Activated T-helper 1 cell treated with anti-CD3 and anti-CD28 coated beads, Interleukin-12 subunit alpha, Interleukin-12 subunit beta, Interleukin-2, Interleukin-4 antibody, amounts not matched to agents 30 ng/mL and 10 ng/mL and 1 ng/mL, durations not matched to agents 14 hours and 24 hours and 36 hours (primary cell): ENCODE data around the gene VDR. TPM values are rescaled to one million over a fixed set of nuclear protein-coding genes. Genes with fewer than 3 reads are reported as not detected.
A peak's percentile ranks its signal among the peaks of the same experiment; 100 is the strongest.

Experiments
- DNase-seq: peaks from one replicate; pipeline ENCODE4 v3.0.0; 2021; ENCODE audit warnings: low spot score
- H3K27ac Mint-ChIP-seq: one replicate; pipeline ENCODE4 v1.8.0; 2021; ENCODE audit warnings: mild to moderate bottlenecking, mixed read lengths
- H3K27me3 Mint-ChIP-seq: one replicate; pipeline ENCODE4 v1.8.0; 2022; ENCODE audit warnings: mild to moderate bottlenecking, moderate library complexity, mixed read lengths; ENCODE audit not compliant: insufficient read depth
- H3K36me3 Mint-ChIP-seq: one replicate; pipeline ENCODE4 v1.8.0; 2021; ENCODE audit warnings: low read depth, mixed read lengths
- H3K4me1 Mint-ChIP-seq: one replicate; pipeline ENCODE4 v1.8.0; 2021; ENCODE audit warnings: low read depth, mixed read lengths
- H3K4me3 Mint-ChIP-seq: one replicate; pipeline ENCODE4 v1.8.0; 2021; ENCODE audit warnings: mild to moderate bottlenecking, moderate library complexity, mixed read lengths
- H3K9me3 Mint-ChIP-seq: one replicate; pipeline ENCODE4 v1.8.0; 2021; ENCODE audit warnings: mixed read lengths
- intact Hi-C: fragments of 100-400 bp; cut with micrococcal nuclease; formaldehyde crosslinking; loops from one replicate; pipeline ENCODE4 v1.15.1; 2024
- total RNA-seq: library from RNA; stranded (reverse); gene quantifications from 2 replicates; pipeline ENCODE4 v1.2.3, GENCODE V29; 2022

The VDR gene
- 305 and 318 TPM in 2 replicates for total RNA-seq

- peaks cover 51% of the 10 kb centered on the region for H3K4me1 Mint-ChIP-seq
- intact Hi-C loops, result loop anchor here (1.0 to 5.0 kb wide), 12 partner anchors 16 to 777 kb away; partner anchors contain the start of genes KANSL2, PFKM, RPAP3 and SENP1
- H3K36me3 Mint-ChIP-seq, result peaks cover 37% of the 10 kb centered on the region
- peak; percentile 62 for DNase-seq
- H3K27me3 Mint-ChIP-seq, result peaks cover 36% of the 10 kb centered on the region
- peak within 1 kb of the TSS; percentile 100 for H3K4me3 Mint-ChIP-seq
- peak within 1 kb of the TSS; percentile 99 for H3K27ac Mint-ChIP-seq
- no peaks in the 10 kb centered on the region for H3K9me3 Mint-ChIP-seq
Measured at GRCh38 chr12:47904713-47905709, at the start of gene VDR. Gene VDR, minus strand, starts transcription at chr12:47904994. Its CDS starts 25,881 bp downstream, at chr12:47879113.

GRCh38 chr12:47954058-47954457, 49.3 kb upstream of the VDR start:
- Mint-ChIP-seq H3K36me3 (no peaks in the 10 kb centered on the region), H3K4me3 (no peak overlapping the region), H3K27ac (no peak overlapping the region), H3K27me3 (peaks cover 12% of the 10 kb centered on the region), H3K9me3 (peaks cover 14% of the 10 kb centered on the region), H3K4me1 (peaks cover 20% of the 10 kb centered on the region)
- intact Hi-C loops, result no loop called here
- no peak for DNase-seq

GRCh38 chr12:47950856-47951468, 46.2 kb upstream of the VDR start:
- no peaks in the 10 kb centered on the region for H3K36me3 Mint-ChIP-seq
- no peak overlapping the region for H3K4me3 Mint-ChIP-seq
- H3K9me3 Mint-ChIP-seq, result no peaks in the 10 kb centered on the region
- intact Hi-C loops, result no loop called here
- peaks cover 24% of the 10 kb centered on the region for H3K4me1 Mint-ChIP-seq
- DNase-seq, result no peak
- H3K27me3 Mint-ChIP-seq, result peaks cover 12% of the 10 kb centered on the region
- no peak overlapping the region for H3K27ac Mint-ChIP-seq

- DNase-seq, result peak; percentile 41
- intact Hi-C loops, result loop anchor here (1.0 to 5.0 kb wide), 2 partner anchors 45 to 87 kb away; partner anchors contain the start of gene VDR
- H3K27ac Mint-ChIP-seq, result peak overlapping the region; percentile 42
- H3K4me1 Mint-ChIP-seq, result peaks cover 23% of the 10 kb centered on the region
- no peaks in the 10 kb centered on the region for H3K36me3 Mint-ChIP-seq
- no peaks in the 10 kb centered on the region for H3K9me3 Mint-ChIP-seq
- peaks cover 17% of the 10 kb centered on the region for H3K27me3 Mint-ChIP-seq
- no peak overlapping the region for H3K4me3 Mint-ChIP-seq
Measured at GRCh38 chr12:47949441-47950341, 44.9 kb upstream of the VDR start.

GRCh38 chr12:47947341-47947740, 42.5 kb upstream of the VDR start:
- Mint-ChIP-seq H3K9me3 (no peaks in the 10 kb centered on the region), H3K27me3 (peaks cover 18% of the 10 kb centered on the region), H3K4me1 (peaks cover 12% of the 10 kb centered on the region), H3K4me3 (no peak overlapping the region), H3K27ac (no peak overlapping the region), H3K36me3 (no peaks in the 10 kb centered on the region)
- no peak for DNase-seq
- intact Hi-C loops, result loop anchor here (5.0 kb wide), 1 partner anchor 85 kb away; no protein-coding TSS in a partner anchor

- H3K9me3 Mint-ChIP-seq, result no peaks in the 10 kb centered on the region
- intact Hi-C loops, result loop anchor here (5.0 kb wide), 1 partner anchor 84 kb away; no protein-coding TSS in a partner anchor
- H3K36me3 Mint-ChIP-seq, result no peaks in the 10 kb centered on the region
- DNase-seq, result no peak
- peaks cover 18% of the 10 kb centered on the region for H3K27me3 Mint-ChIP-seq
- H3K4me3 Mint-ChIP-seq, result no peak overlapping the region
- peaks cover 12% of the 10 kb centered on the region for H3K4me1 Mint-ChIP-seq
- H3K27ac Mint-ChIP-seq, result no peak overlapping the region
Measured at GRCh38 chr12:47946413-47947323, 41.9 kb upstream of the VDR start.

GRCh38 chr12:47945341-47945728, 40.5 kb upstream of the VDR start:
- H3K36me3 Mint-ChIP-seq, result no peaks in the 10 kb centered on the region
- DNase-seq, result no peak
- intact Hi-C loops, result loop anchor here (5.0 kb wide), 1 partner anchor 83 kb away; no protein-coding TSS in a partner anchor
- no peaks in the 10 kb centered on the region for H3K9me3 Mint-ChIP-seq
- peaks cover 21% of the 10 kb centered on the region for H3K4me1 Mint-ChIP-seq
- H3K27me3 Mint-ChIP-seq, result peaks cover 16% of the 10 kb centered on the region
- no peak overlapping the region for H3K27ac Mint-ChIP-seq
- H3K4me3 Mint-ChIP-seq, result no peak overlapping the region

GRCh38 chr12:47944685-47945340, 40.0 kb upstream of the VDR start:
- H3K4me3 Mint-ChIP-seq, result no peak overlapping the region
- H3K27ac Mint-ChIP-seq, result no peak overlapping the region
- DNase-seq, result no peak
- peaks cover 21% of the 10 kb centered on the region for H3K4me1 Mint-ChIP-seq
- peaks cover 16% of the 10 kb centered on the region for H3K27me3 Mint-ChIP-seq
- intact Hi-C loops, result loop anchor here (5.0 kb wide), 1 partner anchor 83 kb away; no protein-coding TSS in a partner anchor
- no peaks in the 10 kb centered on the region for H3K9me3 Mint-ChIP-seq
- no peaks in the 10 kb centered on the region for H3K36me3 Mint-ChIP-seq

GRCh38 chr12:47943623-47944340, 39.0 kb upstream of the VDR start:
- Mint-ChIP-seq H3K4me1 (peaks cover 10% of the 10 kb centered on the region), H3K9me3 (no peaks in the 10 kb centered on the region), H3K27me3 (peaks cover 16% of the 10 kb centered on the region), H3K36me3 (no peaks in the 10 kb centered on the region), H3K4me3 (no peak overlapping the region), H3K27ac (no peak overlapping the region)
- DNase-seq, result no peak
- intact Hi-C loops, result no loop called here

GRCh38 chr12:47942614-47943225, 37.9 kb upstream of the VDR start:
- Mint-ChIP-seq H3K27me3 (peaks cover 16% of the 10 kb centered on the region), H3K4me1 (peaks cover 9% of the 10 kb centered on the region), H3K9me3 (no peaks in the 10 kb centered on the region), H3K4me3 (no peak overlapping the region), H3K36me3 (no peaks in the 10 kb centered on the region), H3K27ac (no peak overlapping the region)
- DNase-seq, result no peak
- intact Hi-C loops, result no loop called here
